ENCODE results near the gene CDH19. TPM values are rescaled to one million over a fixed set of nuclear protein-coding genes. Genes with fewer than 3 reads are reported as not detected.

The CDH19 gene
- total and polyA plus RNA-seq, 10 of the 15 experiments (the other 5 are each of a cell fraction or from before 2014, with no cell fraction given) = 0.01 TPM; not detected in 9

- in situ Hi-C loops (cut with MboI) (no loop called here), intact Hi-C loops (cut with micrococcal nuclease; ENCODE audit: unreplicated experiment) (no loop called here)
- ChIA-PET SMC1A (ENCODE audit: uncharacterized antibody, unreplicated experiment) (no interaction called here), POLR2A (no interaction called here), CTCF (no interaction called here), RAD21 (ENCODE audit: unreplicated experiment) (no interaction called here)
- Histone ChIP-seq H3K36me3 (ENCODE audit: control insufficient read depth in 2 of 2, insufficient read depth in 2 of 2, low read length in 1 of 2) (no peaks in the 10 kb centered on the region), H3K4me2 (ENCODE audit: control insufficient read depth, insufficient read depth) (no peak overlapping the region), H3K79me2 (ENCODE audit: control insufficient read depth, insufficient read depth, low read length) (no peaks in the 10 kb centered on the region), H3K27me3 (replicated peaks in 1 of 2; ENCODE audit: control insufficient read depth in 2 of 2, insufficient read depth in 2 of 2, low read length in 1 of 2) (no peaks in the 10 kb centered on the region), H2AFZ (ENCODE audit: control insufficient read depth, low read depth, low read length) (no peak overlapping the region), H3K27ac (ENCODE audit: control insufficient read depth, insufficient read depth) (no peak overlapping the region), H3K9ac (ENCODE audit: control insufficient read depth, insufficient read depth, low read length) (no peak overlapping the region), H3K4me3 (no peak overlapping the region), H3K9me3 (replicated peaks; ENCODE audit: control insufficient read depth, insufficient read depth, low read length) (no peaks in the 10 kb centered on the region), H4K20me1 (ENCODE audit: control insufficient read depth, insufficient read depth) (no peaks in the 10 kb centered on the region), H3K4me1 (ENCODE audit: control insufficient read depth, insufficient read depth, low read length) (no peaks in the 10 kb centered on the region)
- no peak for TF ChIP-seq PBX3 (IDR thresholded peaks at IDR 0.05; ENCODE audit: insufficient replicate concordance, low read depth, low read length)
- TF ChIP-seq SIX5 (IDR thresholded peaks at IDR 0.05; ENCODE audit: low read depth, low read length, severe bottlenecking) = no peak
- TF ChIP-seq USF2 (IDR thresholded peaks at IDR 0.05; ENCODE audit: borderline replicate concordance, low read depth, low read length) = no peak
- no peak for TF ChIP-seq MEF2B (IDR thresholded peaks at IDR 0.05; ENCODE audit: partially characterized antibody, poor library complexity, severe bottlenecking)
- no peak for TF ChIP-seq SMAD1 (IDR thresholded peaks at IDR 0.05; ENCODE audit: low read depth, partially characterized antibody)
- no peak for TF ChIP-seq ZSCAN29 (IDR thresholded peaks at IDR 0.05)
- TF ChIP-seq NKRF (conservative IDR thresholded peaks at IDR 0.05) = no peak
- TF ChIP-seq NFXL1 (IDR thresholded peaks at IDR 0.05; ENCODE audit: borderline replicate concordance) = no peak
- no peak for TF ChIP-seq GATAD2B (conservative IDR thresholded peaks at IDR 0.05; ENCODE audit: low read depth)
- TF ChIP-seq PML (IDR thresholded peaks at IDR 0.05; ENCODE audit: low read length) = no peak
- no peak for TF ChIP-seq SMAD5 (IDR thresholded peaks at IDR 0.05; ENCODE audit: low read depth)
- TF ChIP-seq HDGF (IDR thresholded peaks at IDR 0.05) = no peak
- TF ChIP-seq BHLHE40 (IDR thresholded peaks at IDR 0.05; ENCODE audit: borderline replicate concordance in 1 of 2, low read depth in 2 of 2, low read length in 1 of 2) = no peak
- no peak for TF ChIP-seq TCF3 (IDR thresholded peaks at IDR 0.05; ENCODE audit: borderline replicate concordance, insufficient read depth, low read depth, low read length)
- 25% methylated on average over 1 of the region's 1 CpG for WGBS (ENCODE audit: insufficient coverage, insufficient replicate concordance, low lambda C conversion rate, missing lambda C conversion rate)
- no peak for FAIRE-seq
- ATAC-seq = no peak
- no peak for DNase-seq (ENCODE audit: low read depth, low spot score)
- no TSS peak for BruUV-seq (replicated peaks)
These were observed 89.9 kb downstream of the CDH19 start for GRCh38 chr18:66513996-66514395.

All from GM12878 (cell line).